ENCODE data around the gene CUX1.
A peak's percentile ranks its signal among the peaks of the same experiment; 100 is the strongest.

CUX1 gene

GRCh38 chr7:101936611-101937231 is 119.3 kb downstream of the CUX1 start:
- Histone ChIP-seq H3K4me3 (ENCODE audit: low read length) (peak overlapping the region; percentile 32), H3K4me1 (ENCODE audit: insufficient read depth, low read length) (peaks cover 72% of the 10 kb centered on the region)
- under 1% methylated on average over 19 of the region's 19 CpGs for WGBS

DNA sequence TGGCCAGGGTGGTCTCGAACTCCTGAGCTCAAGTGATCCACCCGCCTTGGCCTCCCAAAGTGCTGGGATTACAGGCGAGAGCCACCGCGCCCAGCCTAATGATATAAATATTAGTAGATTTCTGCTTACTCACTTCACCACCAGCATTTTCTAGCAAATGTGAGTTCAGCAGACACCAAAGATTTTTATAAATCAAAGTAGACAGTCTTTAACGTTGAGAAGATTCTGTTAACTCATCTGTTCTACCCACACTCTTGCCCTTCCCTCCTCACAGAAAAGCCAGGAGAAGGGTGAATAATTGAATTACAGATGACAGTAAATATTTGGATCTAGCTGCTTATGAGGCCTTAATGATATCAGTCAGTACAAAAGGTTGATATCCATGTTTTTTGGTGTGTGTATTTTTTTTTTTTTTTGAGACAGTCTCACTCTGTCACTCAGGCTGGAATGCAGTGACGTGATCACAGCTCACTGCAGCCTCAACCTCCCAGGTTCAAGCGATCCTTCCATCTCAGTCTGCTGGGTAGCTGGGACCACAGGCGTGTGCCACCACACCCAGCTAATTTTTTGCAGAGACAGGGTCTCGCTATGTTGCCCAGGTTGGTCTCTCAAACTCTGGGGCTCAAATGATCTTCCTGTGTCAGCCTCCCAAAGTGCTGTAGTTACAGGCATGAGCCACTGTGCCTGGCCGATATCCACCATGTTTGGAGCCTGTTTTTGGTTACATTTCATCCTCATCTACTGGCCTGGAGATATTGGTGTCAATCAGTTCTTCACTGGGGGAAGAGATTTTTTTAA is 120.5 kb downstream of the CUX1 start:
- Histone ChIP-seq H3K4me3 (ENCODE audit: low read length) (no peak overlapping the region), H3K27ac (ENCODE audit: low read depth, low read length) (no peak overlapping the region), H3K9me3 (ENCODE audit: insufficient read depth, low read depth, low read length) (no peaks in the 10 kb centered on the region; the same call in 1 of the 2 replicates), H3K36me3 (ENCODE audit: insufficient read depth, low read length) (0 out of 2 replicates have a peak, but pooled peaks cover 2% of the 10 kb centered on the region), H3K4me1 (ENCODE audit: insufficient read depth, low read length) (peaks cover 73% of the 10 kb centered on the region), H3K9ac (ENCODE audit: low read depth, low read length) (no peak overlapping the region), H3K27me3 (ENCODE audit: insufficient read depth, low read length) (no peaks in the 10 kb centered on the region)
- 85% methylated on average over 8 of the region's 11 CpGs for WGBS

More at GRCh38 chr7:101936611-101937231, 119.3 kb downstream of the CUX1 start:
- Histone ChIP-seq H3K27me3 (ENCODE audit: insufficient read depth, low read length) (no peaks in the 10 kb centered on the region), H3K9me3 (ENCODE audit: insufficient read depth, low read depth, low read length) (no peaks in the 10 kb centered on the region; the same call in 1 of the 2 replicates), H3K9ac (ENCODE audit: low read depth, low read length) (peak overlapping the region; percentile 70), H3K27ac (ENCODE audit: low read depth, low read length) (peak overlapping the region; percentile 93), H3K36me3 (ENCODE audit: insufficient read depth, low read length) (0 out of 2 replicates have a peak, but pooled peaks cover 2% of the 10 kb centered on the region)

- 98% methylated on average over 7 of the region's 8 CpGs for WGBS
- H3K9ac ChIP-seq (ENCODE audit: low read depth, low read length): no peak overlapping the region
- no peaks in the 10 kb centered on the region for H3K27me3 ChIP-seq (ENCODE audit: insufficient read depth, low read length)
- 0 out of 2 replicates have a peak, but pooled peaks cover 2% of the 10 kb centered on the region for H3K36me3 ChIP-seq (ENCODE audit: insufficient read depth, low read length)
- no peak overlapping the region for H3K4me3 ChIP-seq (ENCODE audit: low read length)
- no peak overlapping the region for H3K27ac ChIP-seq (ENCODE audit: low read depth, low read length)
- no peaks in the 10 kb centered on the region; the same call in 1 of the 2 replicates for H3K9me3 ChIP-seq (ENCODE audit: insufficient read depth, low read depth, low read length)
- H3K4me1 ChIP-seq (ENCODE audit: insufficient read depth, low read length): peaks cover 70% of the 10 kb centered on the region
Measured at GRCh38 chr7:101939136-101939695, 121.8 kb downstream of the CUX1 start.

- H3K27ac ChIP-seq (ENCODE audit: low read depth, low read length): no peak overlapping the region
- H3K27me3 ChIP-seq (ENCODE audit: insufficient read depth, low read length): no peaks in the 10 kb centered on the region
- H3K9ac ChIP-seq (ENCODE audit: low read depth, low read length): no peak overlapping the region
- H3K4me1 ChIP-seq (ENCODE audit: insufficient read depth, low read length): peaks cover 72% of the 10 kb centered on the region
- 0 out of 2 replicates have a peak, but pooled peaks cover 2% of the 10 kb centered on the region for H3K36me3 ChIP-seq (ENCODE audit: insufficient read depth, low read length)
- H3K4me3 ChIP-seq (ENCODE audit: low read length): no peak overlapping the region
- no peaks in the 10 kb centered on the region; the same call in 1 of the 2 replicates for H3K9me3 ChIP-seq (ENCODE audit: insufficient read depth, low read depth, low read length)
- 89% methylated on average over 9 of the region's 10 CpGs for WGBS
Measured at GRCh38 chr7:101940151-101940550, 122.7 kb downstream of the CUX1 start.

DNA sequence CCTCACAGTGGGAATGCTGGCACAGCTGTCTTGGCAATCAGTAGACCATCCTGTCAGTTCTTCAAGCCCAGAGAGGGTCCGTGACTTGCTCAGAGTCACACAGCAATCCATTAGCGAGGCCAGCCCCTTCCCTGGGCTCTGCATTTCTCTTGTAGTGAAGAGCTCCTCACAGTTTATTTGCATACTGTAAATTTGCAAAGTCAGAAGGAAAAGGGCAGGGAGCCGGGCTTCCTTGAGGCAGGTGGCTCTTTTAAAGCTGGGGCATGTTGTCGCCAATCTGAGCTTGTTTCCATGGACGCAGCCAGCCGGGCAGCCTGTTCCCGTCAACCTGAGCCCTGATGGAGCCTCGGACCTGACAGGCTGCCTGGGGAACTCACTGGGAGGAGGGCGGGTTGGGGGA is 123.4 kb downstream of the CUX1 start:
- Histone ChIP-seq H3K9me3 (ENCODE audit: insufficient read depth, low read depth, low read length) (no peaks in the 10 kb centered on the region; the same call in 1 of the 2 replicates), H3K4me3 (ENCODE audit: low read length) (no peak overlapping the region), H3K4me1 (ENCODE audit: insufficient read depth, low read length) (peaks cover 72% of the 10 kb centered on the region), H3K27ac (ENCODE audit: low read depth, low read length) (peak overlapping the region; percentile 68), H3K36me3 (ENCODE audit: insufficient read depth, low read length) (0 out of 2 replicates have a peak, but pooled peaks cover 2% of the 10 kb centered on the region), H3K9ac (ENCODE audit: low read depth, low read length) (0 out of 2 replicates have a peak overlapping the region, but pooled peaks have one; percentile 32), H3K27me3 (ENCODE audit: insufficient read depth, low read length) (no peaks in the 10 kb centered on the region)
- WGBS: 29% methylated on average over 9 of the region's 9 CpGs

- WGBS: 52% methylated on average over 11 of the region's 12 CpGs
- Histone ChIP-seq H3K9me3 (ENCODE audit: insufficient read depth, low read depth, low read length) (no peaks in the 10 kb centered on the region; the same call in 1 of the 2 replicates), H3K27me3 (ENCODE audit: insufficient read depth, low read length) (no peaks in the 10 kb centered on the region), H3K36me3 (ENCODE audit: insufficient read depth, low read length) (0 out of 2 replicates have a peak, but pooled peaks cover 2% of the 10 kb centered on the region), H3K27ac (ENCODE audit: low read depth, low read length) (peak overlapping the region; percentile 68), H3K4me1 (ENCODE audit: insufficient read depth, low read length) (peaks cover 64% of the 10 kb centered on the region), H3K9ac (ENCODE audit: low read depth, low read length) (peak overlapping the region; percentile 32), H3K4me3 (ENCODE audit: low read length) (no peak overlapping the region)
Measured at GRCh38 chr7:101941481-101942383, 124.3 kb downstream of the CUX1 start.

GRCh38 chr7:101942603-101943210 is 125.3 kb downstream of the CUX1 start:
- H3K4me1 ChIP-seq (ENCODE audit: insufficient read depth, low read length): peaks cover 64% of the 10 kb centered on the region
- no peak overlapping the region for H3K9ac ChIP-seq (ENCODE audit: low read depth, low read length)
- H3K36me3 ChIP-seq (ENCODE audit: insufficient read depth, low read length): 0 out of 2 replicates have a peak, but pooled peaks cover 2% of the 10 kb centered on the region
- no peak overlapping the region for H3K4me3 ChIP-seq (ENCODE audit: low read length)
- H3K27me3 ChIP-seq (ENCODE audit: insufficient read depth, low read length): no peaks in the 10 kb centered on the region
- no peaks in the 10 kb centered on the region; the same call in 1 of the 2 replicates for H3K9me3 ChIP-seq (ENCODE audit: insufficient read depth, low read depth, low read length)
- H3K27ac ChIP-seq (ENCODE audit: low read depth, low read length): no peak overlapping the region
- 84% methylated on average over 13 of the region's 13 CpGs for WGBS

- Histone ChIP-seq H3K4me3 (ENCODE audit: low read length) (no peak overlapping the region), H3K9ac (ENCODE audit: low read depth, low read length) (no peak overlapping the region), H3K27ac (ENCODE audit: low read depth, low read length) (no peak overlapping the region), H3K9me3 (ENCODE audit: insufficient read depth, low read depth, low read length) (no peaks in the 10 kb centered on the region; the same call in 1 of the 2 replicates), H3K27me3 (ENCODE audit: insufficient read depth, low read length) (no peaks in the 10 kb centered on the region), H3K4me1 (ENCODE audit: insufficient read depth, low read length) (peaks cover 64% of the 10 kb centered on the region), H3K36me3 (ENCODE audit: insufficient read depth, low read length) (0 out of 2 replicates have a peak, but pooled peaks cover 2% of the 10 kb centered on the region)
- 91% methylated on average over 15 of the region's 15 CpGs for WGBS
Measured at GRCh38 chr7:101943306-101943705, 125.9 kb downstream of the CUX1 start.

GRCh38 chr7:101943889-101944600 is 126.6 kb downstream of the CUX1 start:
- H3K9ac ChIP-seq (ENCODE audit: low read depth, low read length): no peak overlapping the region
- H3K4me1 ChIP-seq (ENCODE audit: insufficient read depth, low read length): peaks cover 63% of the 10 kb centered on the region
- H3K4me3 ChIP-seq (ENCODE audit: low read length): no peak overlapping the region
- H3K27me3 ChIP-seq (ENCODE audit: insufficient read depth, low read length): no peaks in the 10 kb centered on the region
- no peaks in the 10 kb centered on the region; the same call in 1 of the 2 replicates for H3K9me3 ChIP-seq (ENCODE audit: insufficient read depth, low read depth, low read length)
- H3K36me3 ChIP-seq (ENCODE audit: insufficient read depth, low read length): 0 out of 2 replicates have a peak, but pooled peaks cover 2% of the 10 kb centered on the region
- H3K27ac ChIP-seq (ENCODE audit: low read depth, low read length): no peak overlapping the region
- WGBS: 91% methylated on average over 14 of the region's 14 CpGs

All from HUES64 (cell line).